Measurements from ENCODE around the gene KCNAB2.
"Not testable (repeated sequence)": the region's sequence is repeated elsewhere in the genome, so short reads cannot be mapped to it uniquely, and the experiment has no call there.

KCNAB2 gene

DNA sequence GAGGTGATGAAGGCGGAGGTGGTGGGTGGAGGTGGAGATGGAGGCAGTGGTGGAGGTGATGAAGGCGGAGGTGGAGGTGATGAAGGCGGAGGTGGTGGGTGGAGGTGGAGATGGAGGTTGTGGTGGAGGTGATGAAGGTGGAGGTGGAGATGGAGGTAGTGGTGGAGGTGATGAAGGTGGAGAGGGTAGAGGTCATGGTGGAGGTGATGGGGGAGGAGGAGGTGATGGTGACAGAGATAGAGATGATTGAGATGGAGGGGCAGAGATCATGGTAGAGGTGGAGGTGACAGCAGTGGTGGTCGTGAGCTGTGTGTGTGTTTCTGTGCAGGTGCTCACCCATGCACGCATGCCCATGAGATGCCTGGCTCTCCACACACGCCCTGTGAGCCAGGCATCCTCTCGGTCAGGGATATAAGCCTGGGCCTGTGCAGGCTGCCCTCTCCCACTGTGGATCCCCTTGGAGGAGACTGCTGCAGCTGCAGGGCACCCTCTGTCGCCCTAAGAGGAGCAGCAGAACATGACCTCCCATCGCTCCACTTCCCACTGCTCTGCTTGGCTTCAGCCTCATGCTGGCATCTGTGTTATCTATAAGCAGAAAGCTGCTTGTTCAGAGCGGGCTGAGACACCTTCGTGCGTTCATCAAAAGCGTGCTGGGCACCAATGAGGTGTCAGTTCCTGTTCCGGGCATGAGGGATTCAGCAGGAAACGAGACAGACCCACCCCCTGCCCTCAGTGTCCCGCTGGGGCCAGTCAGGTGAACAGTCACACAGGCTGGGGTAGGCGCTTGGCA, 33.0 kb upstream of the KCNAB2 start:
- Histone ChIP-seq H3K4me3 (ENCODE audit: low read depth, low read length) (no peak overlapping the region), H2AFZ (no peak overlapping the region), H3K4me1 (no peaks in the 10 kb centered on the region), H3K9ac (no peak overlapping the region), H3K27ac (no peak overlapping the region), H3K9me3 (ENCODE audit: control insufficient read depth, low read length) (no peaks in the 10 kb centered on the region), H3K4me2 (ENCODE audit: low read length) (no peak overlapping the region), H3K36me3 (ENCODE audit: control insufficient read depth, insufficient read depth, low read length) (no peaks in the 10 kb centered on the region), H3K79me2 (no peaks in the 10 kb centered on the region), H3K27me3 (ENCODE audit: control insufficient read depth, insufficient read depth, low read length) (no peaks in the 10 kb centered on the region)
- TF ChIP-seq, protein P1, sequence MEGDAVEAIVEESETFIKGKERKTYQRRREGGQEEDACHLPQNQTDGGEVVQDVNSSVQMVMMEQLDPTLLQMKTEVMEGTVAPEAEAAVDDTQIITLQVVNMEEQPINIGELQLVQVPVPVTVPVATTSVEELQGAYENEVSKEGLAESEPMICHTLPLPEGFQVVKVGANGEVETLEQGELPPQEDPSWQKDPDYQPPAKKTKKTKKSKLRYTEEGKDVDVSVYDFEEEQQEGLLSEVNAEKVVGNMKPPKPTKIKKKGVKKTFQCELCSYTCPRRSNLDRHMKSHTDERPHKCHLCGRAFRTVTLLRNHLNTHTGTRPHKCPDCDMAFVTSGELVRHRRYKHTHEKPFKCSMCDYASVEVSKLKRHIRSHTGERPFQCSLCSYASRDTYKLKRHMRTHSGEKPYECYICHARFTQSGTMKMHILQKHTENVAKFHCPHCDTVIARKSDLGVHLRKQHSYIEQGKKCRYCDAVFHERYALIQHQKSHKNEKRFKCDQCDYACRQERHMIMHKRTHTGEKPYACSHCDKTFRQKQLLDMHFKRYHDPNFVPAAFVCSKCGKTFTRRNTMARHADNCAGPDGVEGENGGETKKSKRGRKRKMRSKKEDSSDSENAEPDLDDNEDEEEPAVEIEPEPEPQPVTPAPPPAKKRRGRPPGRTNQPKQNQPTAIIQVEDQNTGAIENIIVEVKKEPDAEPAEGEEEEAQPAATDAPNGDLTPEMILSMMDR (IDR thresholded peaks at IDR 0.05) = no peak

DNA sequence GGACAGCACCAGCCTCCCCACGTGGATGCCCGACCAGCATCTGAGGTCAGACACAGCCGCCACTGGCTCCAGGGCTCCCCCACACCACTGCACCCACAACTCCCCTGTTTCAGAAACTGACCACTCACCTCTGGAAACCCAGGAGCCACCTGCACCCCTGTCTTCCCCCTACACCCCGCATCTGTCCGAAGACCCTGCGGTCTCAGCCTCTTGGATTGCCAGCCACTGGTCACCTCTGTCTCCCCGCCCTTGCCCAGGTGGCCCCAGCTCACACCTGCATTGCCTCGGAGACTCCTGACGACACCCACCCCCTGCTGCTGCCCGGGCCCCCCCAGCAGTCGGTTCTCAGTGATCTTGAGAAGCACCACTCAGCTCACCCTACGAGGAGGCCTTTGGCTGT, 32.2 kb upstream of the KCNAB2 start:
- Histone ChIP-seq H3K9me3 (ENCODE audit: control insufficient read depth, low read length) (no peaks in the 10 kb centered on the region), H3K4me1 (no peaks in the 10 kb centered on the region), H3K4me2 (ENCODE audit: low read length) (no peak overlapping the region), H3K27ac (no peak overlapping the region), H3K79me2 (no peaks in the 10 kb centered on the region), H3K9ac (no peak overlapping the region), H3K4me3 (ENCODE audit: low read depth, low read length) (no peak overlapping the region), H3K27me3 (ENCODE audit: control insufficient read depth, insufficient read depth, low read length) (no peaks in the 10 kb centered on the region), H2AFZ (no peak overlapping the region), H3K36me3 (ENCODE audit: control insufficient read depth, insufficient read depth, low read length) (no peaks in the 10 kb centered on the region)
- TF ChIP-seq, protein P1 (IDR thresholded peaks at IDR 0.05) = no peak

DNA sequence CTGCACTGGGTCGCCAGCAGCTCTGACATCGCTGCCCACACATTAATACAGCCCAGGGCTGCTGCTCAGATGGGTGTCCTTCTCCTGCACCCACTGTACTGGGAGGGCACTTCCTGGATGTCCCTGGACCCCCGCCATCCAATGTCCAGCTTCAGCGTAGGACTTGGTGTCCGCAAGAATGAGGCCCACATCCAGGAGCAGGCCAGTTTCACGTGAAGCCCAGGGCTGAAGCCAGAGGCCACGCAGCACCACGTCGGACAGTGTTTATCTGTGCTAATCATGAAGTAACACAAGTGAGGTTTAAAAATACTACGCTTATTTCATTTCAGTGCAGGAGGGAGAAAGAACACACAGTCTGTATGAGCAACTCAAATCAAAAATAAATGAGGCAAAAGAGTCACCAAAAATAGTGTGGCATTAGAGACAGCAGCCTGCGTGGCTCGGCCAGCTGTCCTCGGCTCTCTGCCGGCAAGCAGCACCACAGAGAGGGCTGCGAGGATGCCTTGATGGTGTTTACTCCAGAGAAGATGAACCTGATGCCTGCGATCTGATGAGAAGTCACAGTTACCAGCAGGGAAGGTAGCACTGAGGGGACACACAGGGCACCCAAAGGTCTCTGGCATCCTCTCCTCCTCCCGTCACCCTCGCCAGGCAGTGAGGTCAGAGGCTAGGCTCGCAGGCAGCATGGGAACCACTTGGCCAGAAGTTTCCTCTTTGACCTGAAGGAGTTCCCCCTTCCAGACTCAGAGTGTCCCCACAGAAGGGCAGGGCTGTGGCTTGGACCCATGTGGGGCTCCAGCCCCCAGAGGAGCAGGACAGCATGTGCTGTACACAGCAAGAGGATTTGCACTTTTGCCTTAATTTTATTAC, 31.3 kb upstream of the KCNAB2 start:
- Histone ChIP-seq H3K36me3 (ENCODE audit: control insufficient read depth, insufficient read depth, low read length) (no peaks in the 10 kb centered on the region), H2AFZ (no peak overlapping the region), H3K27ac (no peak overlapping the region), H3K9ac (no peak overlapping the region), H3K79me2 (no peaks in the 10 kb centered on the region), H3K27me3 (ENCODE audit: control insufficient read depth, insufficient read depth, low read length) (no peaks in the 10 kb centered on the region), H3K4me1 (no peaks in the 10 kb centered on the region), H3K9me3 (ENCODE audit: control insufficient read depth, low read length) (no peaks in the 10 kb centered on the region), H3K4me3 (ENCODE audit: low read depth, low read length) (no peak overlapping the region), H3K4me2 (ENCODE audit: low read length) (no peak overlapping the region)
- TF ChIP-seq, protein P1 (IDR thresholded peaks at IDR 0.05) = no peak

DNA sequence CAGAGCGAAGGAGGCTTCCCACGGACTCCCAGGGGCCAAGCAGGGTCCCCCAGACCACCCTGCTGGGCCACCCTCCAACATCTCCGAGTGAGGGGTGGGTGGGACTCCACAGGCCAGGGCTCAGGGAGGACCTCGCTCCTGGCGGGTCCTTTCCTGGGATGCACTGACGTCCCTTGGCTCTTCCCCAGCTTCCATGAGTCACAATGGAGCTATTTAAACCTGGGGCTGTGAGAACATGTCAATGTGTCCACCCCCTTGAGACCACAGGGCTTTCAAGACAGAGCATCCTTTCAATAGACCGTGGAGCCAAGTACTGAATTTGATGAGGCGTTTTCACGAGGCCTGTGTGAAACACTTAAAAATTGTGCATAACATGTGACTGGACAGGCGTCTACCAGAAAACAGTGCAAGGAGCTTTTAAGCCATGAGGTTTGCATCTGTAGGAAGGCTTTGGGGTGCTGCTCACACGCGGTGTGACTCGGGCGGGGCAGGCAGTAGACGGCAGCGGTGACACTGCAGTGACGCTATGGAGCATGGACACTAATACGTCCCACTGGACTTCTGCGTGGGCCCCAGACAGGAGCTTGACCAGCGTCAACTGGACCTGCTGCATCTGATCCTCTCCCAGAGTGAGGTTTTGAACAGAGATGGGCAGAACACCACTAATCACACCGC, 29.4 kb upstream of the KCNAB2 start:
- H3K9ac ChIP-seq = no peak overlapping the region
- H3K4me2 ChIP-seq (ENCODE audit: low read length) = no peak overlapping the region
- no peaks in the 10 kb centered on the region for H3K4me1 ChIP-seq
- H3K79me2 ChIP-seq = no peaks in the 10 kb centered on the region
- TF ChIP-seq, protein P1 (IDR thresholded peaks at IDR 0.05) = no peak
- H3K36me3 ChIP-seq (ENCODE audit: control insufficient read depth, insufficient read depth, low read length) = no peaks in the 10 kb centered on the region
- no peak overlapping the region for H2AFZ ChIP-seq
- no peak overlapping the region for H3K27ac ChIP-seq
- no peaks in the 10 kb centered on the region for H3K27me3 ChIP-seq (ENCODE audit: control insufficient read depth, insufficient read depth, low read length)
- no peak overlapping the region for H3K4me3 ChIP-seq (ENCODE audit: low read depth, low read length)
- H3K9me3 ChIP-seq (ENCODE audit: control insufficient read depth, low read length) = no peaks in the 10 kb centered on the region

DNA sequence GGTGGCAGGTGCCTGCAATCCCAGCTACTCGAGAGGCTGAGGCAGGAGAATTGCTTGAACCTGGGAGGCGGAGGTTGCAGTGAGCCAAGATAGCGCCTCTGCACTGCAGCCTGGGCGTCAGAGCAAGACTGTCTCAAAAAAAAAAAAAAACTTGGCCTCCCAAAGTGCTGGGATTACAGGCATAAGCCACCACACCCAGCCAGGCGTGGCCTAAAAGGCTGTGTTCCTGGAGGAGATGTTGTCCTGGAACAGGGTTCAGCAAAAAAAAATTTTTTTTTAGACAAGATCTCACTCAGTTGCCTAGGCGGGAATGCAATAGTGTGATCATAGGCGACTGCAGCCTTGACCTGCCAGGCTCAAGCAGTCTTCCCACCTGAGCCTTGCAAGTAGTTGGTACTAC, 28.0 kb upstream of the KCNAB2 start:
- not testable (repeated sequence) for H3K4me1 ChIP-seq; H3K4me2 ChIP-seq (ENCODE audit: low read length); H2AFZ ChIP-seq; H3K9me3 ChIP-seq (ENCODE audit: control insufficient read depth, low read length); H3K27ac ChIP-seq; H3K27me3 ChIP-seq (ENCODE audit: control insufficient read depth, insufficient read depth, low read length); H3K79me2 ChIP-seq; H3K4me3 ChIP-seq (ENCODE audit: low read depth, low read length); H3K9ac ChIP-seq; H3K36me3 ChIP-seq (ENCODE audit: control insufficient read depth, insufficient read depth, low read length)

Data from parathyroid adenoma (tissue), 2 donors.